GM06990 (cell line): ENCODE measurements around the gene LHX5.

Source experiments
- DNase-seq: peaks from one replicate; pipeline ENCODE4 v3.0.0-alpha.2; 2011; ENCODE audit not compliant: insufficient read length; ENCODE audit errors: extremely low read depth
- H3K27me3 ChIP-seq: replicated peaks from 2 replicates; pipeline ENCODE4 v1.6.0; 2011; ENCODE audit warnings: low read length; ENCODE audit not compliant: control insufficient read depth, insufficient read depth
- H3K36me3 ChIP-seq: 2 replicates; pipeline ENCODE4 v1.5.1; 2011; ENCODE audit warnings: low read length; ENCODE audit not compliant: control insufficient read depth, insufficient read depth
- H3K4me3 ChIP-seq: replicated peaks from 2 replicates; pipeline ENCODE4 v1.5.1; 2011; ENCODE audit warnings: low read depth, mild to moderate bottlenecking, control low read depth, low read length
- TF ChIP-seq, protein P1 (sequence below): IDR thresholded peaks from 2 replicates; pipeline ENCODE4 v1.5.1; 2011; ENCODE audit warnings: low read length, control low read depth, mild to moderate bottlenecking, inconsistent platforms; ENCODE audit not compliant: insufficient read depth, poor library complexity, severe bottlenecking

The LHX5 gene

GRCh38 chr12:113443030-113443539, 28.6 kb downstream of the LHX5 start:
- no peaks in the 10 kb centered on the region; the same call in 1 of the 2 replicates for H3K27me3 ChIP-seq
- H3K4me3 ChIP-seq = no peak overlapping the region
- TF ChIP-seq, protein P1, sequence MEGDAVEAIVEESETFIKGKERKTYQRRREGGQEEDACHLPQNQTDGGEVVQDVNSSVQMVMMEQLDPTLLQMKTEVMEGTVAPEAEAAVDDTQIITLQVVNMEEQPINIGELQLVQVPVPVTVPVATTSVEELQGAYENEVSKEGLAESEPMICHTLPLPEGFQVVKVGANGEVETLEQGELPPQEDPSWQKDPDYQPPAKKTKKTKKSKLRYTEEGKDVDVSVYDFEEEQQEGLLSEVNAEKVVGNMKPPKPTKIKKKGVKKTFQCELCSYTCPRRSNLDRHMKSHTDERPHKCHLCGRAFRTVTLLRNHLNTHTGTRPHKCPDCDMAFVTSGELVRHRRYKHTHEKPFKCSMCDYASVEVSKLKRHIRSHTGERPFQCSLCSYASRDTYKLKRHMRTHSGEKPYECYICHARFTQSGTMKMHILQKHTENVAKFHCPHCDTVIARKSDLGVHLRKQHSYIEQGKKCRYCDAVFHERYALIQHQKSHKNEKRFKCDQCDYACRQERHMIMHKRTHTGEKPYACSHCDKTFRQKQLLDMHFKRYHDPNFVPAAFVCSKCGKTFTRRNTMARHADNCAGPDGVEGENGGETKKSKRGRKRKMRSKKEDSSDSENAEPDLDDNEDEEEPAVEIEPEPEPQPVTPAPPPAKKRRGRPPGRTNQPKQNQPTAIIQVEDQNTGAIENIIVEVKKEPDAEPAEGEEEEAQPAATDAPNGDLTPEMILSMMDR = no peak
- DNase-seq = no peak
- no peaks in the 10 kb centered on the region for H3K36me3 ChIP-seq

DNA sequence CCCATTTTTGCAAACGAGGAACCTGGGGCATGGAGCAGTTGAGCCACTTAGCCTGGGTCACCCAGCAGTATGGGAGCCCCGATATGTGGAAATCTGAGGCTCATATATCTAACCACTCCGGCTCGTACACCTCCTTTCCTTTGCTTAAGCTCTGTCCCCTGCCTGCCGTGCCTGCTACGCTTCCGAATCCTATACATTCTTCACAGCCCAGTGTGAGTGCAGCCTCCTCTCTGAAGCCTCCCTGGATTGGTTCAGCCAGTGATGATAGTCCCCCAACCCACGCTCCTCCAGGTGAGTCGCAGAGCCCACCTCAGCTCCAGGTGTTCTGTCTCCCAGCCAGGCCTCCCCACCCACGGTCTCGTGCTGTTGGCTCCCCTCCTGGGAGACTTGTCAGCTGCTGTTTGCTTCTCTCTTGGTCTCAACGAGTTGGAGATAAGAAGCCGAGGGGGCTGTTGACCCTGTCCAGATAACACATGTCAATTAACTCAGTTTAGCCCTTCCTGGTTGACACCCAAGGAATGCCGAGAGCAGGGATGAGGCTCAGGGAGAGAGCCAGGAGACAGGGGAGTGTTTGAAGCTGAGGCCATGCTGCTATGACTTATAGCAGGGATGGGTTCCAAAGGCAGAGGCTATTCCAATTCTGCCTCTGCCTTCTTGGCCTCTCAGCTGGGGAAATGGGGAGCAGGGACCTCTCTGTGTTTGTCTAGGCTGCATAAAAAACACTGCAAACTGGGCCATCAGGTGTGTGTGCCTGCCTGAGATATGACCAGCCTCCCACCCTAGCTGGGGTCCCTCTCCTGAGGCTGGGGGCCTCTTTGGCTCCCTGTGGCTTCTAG, 30.5 kb downstream of the LHX5 start:
- Histone ChIP-seq H3K27me3 (peaks cover 2% of the 10 kb centered on the region), H3K4me3 (no peak overlapping the region), H3K36me3 (no peaks in the 10 kb centered on the region)
- TF ChIP-seq, protein P1 = no peak
- DNase-seq = no peak

DNA sequence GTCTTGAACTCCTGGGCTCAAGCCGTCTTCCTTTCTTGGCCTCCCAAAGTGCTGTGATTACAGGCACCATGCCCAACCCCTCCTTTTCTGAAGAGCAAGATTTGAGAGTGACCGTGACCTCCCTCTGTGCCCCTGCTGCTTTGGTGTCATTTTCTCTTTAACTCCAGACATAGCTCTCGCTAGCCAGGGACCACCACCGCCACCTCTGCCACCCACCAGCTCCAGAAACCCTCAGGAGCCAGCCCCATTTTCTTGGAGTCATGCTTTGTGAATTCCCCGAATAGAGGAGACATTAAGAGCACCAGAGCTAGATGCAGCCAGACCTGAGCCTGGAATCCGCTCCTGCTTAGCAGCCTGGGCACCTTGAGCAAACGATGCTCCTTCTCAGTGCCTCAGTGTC, 31.3 kb downstream of the LHX5 start:
- no peak for DNase-seq
- no peaks in the 10 kb centered on the region for H3K36me3 ChIP-seq
- H3K27me3 ChIP-seq = peaks cover 2% of the 10 kb centered on the region
- TF ChIP-seq, protein P1 = no peak
- no peak overlapping the region for H3K4me3 ChIP-seq

DNA sequence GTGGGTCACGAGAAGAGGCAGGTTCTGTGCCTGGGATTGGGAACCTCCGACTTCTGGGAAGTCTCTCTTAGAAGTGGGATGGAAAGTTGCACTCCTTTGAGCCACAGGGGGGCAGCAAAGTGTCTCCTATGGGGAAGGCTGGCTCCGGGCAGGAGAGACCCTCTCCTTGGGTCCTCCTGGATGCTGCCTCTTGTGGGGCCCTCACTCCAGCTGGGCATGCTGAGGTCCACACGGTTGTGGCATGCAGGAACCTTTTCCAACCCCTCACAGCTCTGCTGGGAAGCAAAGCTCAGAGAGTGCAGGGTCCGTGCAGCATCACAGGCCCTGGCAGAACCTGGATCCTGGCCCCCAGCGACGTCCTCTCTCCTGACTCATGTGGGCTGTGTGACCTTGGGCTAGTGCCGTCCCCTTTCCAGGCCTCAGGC, 32.1 kb downstream of the LHX5 start:
- DNase-seq = no peak
- Histone ChIP-seq H3K27me3 (peaks cover 2% of the 10 kb centered on the region), H3K4me3 (no peak overlapping the region), H3K36me3 (no peaks in the 10 kb centered on the region)
- TF ChIP-seq, protein P1 = peak; percentile 78

DNA sequence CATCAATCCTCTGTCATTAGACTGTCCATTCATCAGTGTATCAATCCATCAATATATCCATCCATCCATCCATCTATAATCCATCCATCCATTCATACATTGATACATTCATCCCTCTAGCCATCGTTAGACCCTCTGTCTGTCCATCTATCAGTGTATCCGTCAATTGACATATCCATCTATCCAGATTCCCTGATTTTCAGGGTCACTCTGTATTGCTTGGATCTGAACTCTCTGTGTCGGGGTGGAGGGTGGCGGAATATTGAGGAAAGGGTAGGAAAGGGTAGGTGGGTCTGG, 32.4 kb downstream of the LHX5 start:
- H3K36me3 ChIP-seq = no peaks in the 10 kb centered on the region
- TF ChIP-seq, protein P1 = no peak
- peaks cover 2% of the 10 kb centered on the region for H3K27me3 ChIP-seq
- DNase-seq = no peak
- no peak overlapping the region for H3K4me3 ChIP-seq
